CD14-positive monocyte (primary cell): Measurements from ENCODE around the gene THSD4. TPM values are rescaled to one million over a fixed set of nuclear protein-coding genes. Genes with fewer than 3 reads are reported as not detected.

ENCODE experiments used
- DNase-seq, 3 donors: peaks; one replicate each; pipeline ENCODE4 v3.0.0-alpha.2; 2011 to 2022
- H2AFZ ChIP-seq: 2 replicates; pipeline ENCODE4 v1.6.0; 2012; ENCODE audit warnings: mild to moderate bottlenecking, low read depth, low read length, inconsistent platforms; ENCODE audit not compliant: insufficient read depth, poor library complexity, severe bottlenecking
- H3K27ac ChIP-seq, 2 donors: 1 replicate in 1 of 2; 2 replicates in 1 of 2; pipeline ENCODE4 v1.5.1; 2012 to 2013; ENCODE audit warnings: low read length in 2 of 2, control low read depth in 1 of 2, inconsistent platforms in 1 of 2, low read depth in 1 of 2, mild to moderate bottlenecking in 1 of 2
- H3K27me3 ChIP-seq, 2 donors: one replicate each; pipeline versions ENCODE4 v1.6.0 to v1.6.1; 2011 to 2013; ENCODE audit warnings: low read length in 2 of 2; ENCODE audit not compliant: control insufficient read depth in 2 of 2, insufficient read depth in 2 of 2
- H3K36me3 ChIP-seq, 2 donors: replicated peaks in 1 of 2; 1 replicate in 1 of 2; 2 replicates in 1 of 2; pipeline versions ENCODE4 v1.5.1 to v1.6.1; 2012 to 2013; ENCODE audit warnings: low read length in 2 of 2, control low read depth in 1 of 2, inconsistent platforms in 1 of 2, mild to moderate bottlenecking in 1 of 2; ENCODE audit not compliant: insufficient read depth in 2 of 2, control insufficient read depth in 1 of 2
- H3K4me1 ChIP-seq, 2 donors: 1 replicate in 1 of 2; 2 replicates in 1 of 2; pipeline versions ENCODE4 v1.5.1 to v1.6.1; 2012 to 2013; ENCODE audit warnings: low read length in 2 of 2, control low read depth in 1 of 2, inconsistent platforms in 1 of 2, mild to moderate bottlenecking in 1 of 2, moderate library complexity in 1 of 2; ENCODE audit not compliant: insufficient read depth in 2 of 2, control insufficient read depth in 1 of 2
- H3K4me2 ChIP-seq: replicated peaks from 2 replicates; pipeline ENCODE3; 2012; ENCODE audit warnings: low read length, moderate library complexity, mild to moderate bottlenecking; ENCODE audit not compliant: poor library complexity, severe bottlenecking; ENCODE audit errors: extremely low read depth
- H3K4me3 ChIP-seq, 3 experiments: fragments of 200-600 bp in 1 of 3; sonication (generic) in 1 of 3; replicated peaks in 1 of 3; 1 replicate in 2 of 3; 2 replicates in 1 of 3; pipeline ENCODE4 v1.5.1; 2011 to 2013; ENCODE audit warnings: low read length in 3 of 3, mild to moderate bottlenecking in 3 of 3, control low read depth in 2 of 3, low read depth in 2 of 3, inconsistent platforms in 1 of 3, moderate library complexity in 1 of 3
- H3K79me2 ChIP-seq: 2 replicates; pipeline ENCODE4 v1.6.0; 2012; ENCODE audit warnings: mild to moderate bottlenecking, control low read depth, inconsistent platforms, low read length, moderate library complexity; ENCODE audit not compliant: insufficient read depth
- H3K9ac ChIP-seq: 2 replicates; pipeline ENCODE4 v1.6.0; 2017; ENCODE audit warnings: low read length, mild to moderate bottlenecking; ENCODE audit not compliant: insufficient read depth, poor library complexity, severe bottlenecking
- H3K9me3 ChIP-seq, 2 donors: replicated peaks in 1 of 2; 1 replicate in 1 of 2; 2 replicates in 1 of 2; pipeline versions ENCODE4 v1.5.1 to v1.6.1; 2012 to 2013; ENCODE audit warnings: low read length in 2 of 2, control low read depth in 1 of 2; ENCODE audit not compliant: control insufficient read depth in 1 of 2, insufficient read depth in 1 of 2
- H4K20me1 ChIP-seq: 2 replicates; pipeline ENCODE4 v1.6.0; 2012; ENCODE audit warnings: mild to moderate bottlenecking, low read length, control low read depth, moderate library complexity; ENCODE audit not compliant: insufficient read depth
- H3K27ac Mint-ChIP-seq, 7 donors: one replicate each; pipeline ENCODE4 v1.8.0; 2020; ENCODE audit warnings: mild to moderate bottlenecking in 7 of 7, mixed read lengths in 7 of 7, moderate library complexity in 6 of 7, inconsistent platforms in 2 of 7
- H3K27me3 Mint-ChIP-seq, 3 donors: one replicate each; pipeline ENCODE4 v1.8.0; 2021 to 2022; ENCODE audit warnings: low read depth in 3 of 3, mild to moderate bottlenecking in 3 of 3, mixed read lengths in 3 of 3, moderate library complexity in 3 of 3, inconsistent platforms in 1 of 3
- H3K36me3 Mint-ChIP-seq, 2 donors: one replicate each; pipeline ENCODE4 v1.8.0; 2020; ENCODE audit warnings: mixed read lengths in 2 of 2, inconsistent platforms in 1 of 2, mild to moderate bottlenecking in 1 of 2
- H3K4me1 Mint-ChIP-seq: one replicate; pipeline ENCODE4 v1.8.0; 2020; ENCODE audit warnings: mild to moderate bottlenecking, mixed read lengths
- H3K4me3 Mint-ChIP-seq, 2 donors: one replicate each; pipeline ENCODE4 v1.8.0; 2020; ENCODE audit warnings: mild to moderate bottlenecking in 2 of 2, mixed read lengths in 2 of 2, moderate library complexity in 1 of 2
- H3K9me3 Mint-ChIP-seq, 7 donors: one replicate each; pipeline ENCODE4 v1.8.0; 2020 to 2022; ENCODE audit warnings: mixed read lengths in 7 of 7, mild to moderate bottlenecking in 6 of 7, moderate library complexity in 6 of 7, inconsistent platforms in 2 of 7
- CTCF ChIP-seq: fragments of 200-600 bp; IDR thresholded peaks from one replicate; pipeline ENCODE4 v1.8.0; 2022; ENCODE audit warnings: antibody characterized with exemption, mild to moderate bottlenecking
- WGBS: methylation state at CpG from one replicate; pipeline ENCODE4 v1.1.5; 2013; ENCODE audit warnings: missing lambda C conversion rate; ENCODE audit not compliant: insufficient coverage; 5-methylcytosine and 5-hydroxymethylcytosine counted together
- intact Hi-C, 2 donors: fragments of 100-400 bp; cut with micrococcal nuclease; formaldehyde crosslinking; loops; one replicate each; pipeline versions ENCODE4 v1.15.0 to v1.15.1; 2023
- polyA plus RNA-seq, 3 donors: library from polyadenylated mRNA; depleted of rRNA in 1 of 3; unstranded in 2 of 3; stranded (reverse) in 1 of 3; fragments of 300-500 nt in 2 of 3; fragments of >200 nt in 1 of 3; fragmentation: Illumina TruSeq in 2 of 3; gene quantifications; 1 replicate in 2 of 3; 2 replicates in 1 of 3; pipeline ENCODE4 v1.2.3, GENCODE V29; 2012 to 2021

Gene THSD4
- polyA plus RNA-seq, 3 donors, result not detected

- H3K4me1 Mint-ChIP-seq, result no peaks in the 10 kb centered on the region
- H3K27ac Mint-ChIP-seq, result no peak overlapping the region
Measured at GRCh38 chr15:71302861-71303410, 187.7 kb downstream of the THSD4 start.

GRCh38 chr15:71303977-71304376 is 188.7 kb downstream of the THSD4 start:
- Mint-ChIP-seq H3K9me3 (peaks cover 0 to 14% (median 3%) of the 10 kb centered on the region in 7 donors), H3K27ac (no peak overlapping the region), H3K4me1 (no peaks in the 10 kb centered on the region), H3K36me3 (no peaks in the 10 kb centered on the region), H3K4me3 (no peak overlapping the region), H3K27me3 (peaks cover 3 to 9% (median 6%) of the 10 kb centered on the region in 3 donors)
- no peak overlapping the region for H3K9ac ChIP-seq
- TF ChIP-seq CTCF, result no peak
- no peaks in the 10 kb centered on the region for H3K9me3 ChIP-seq
- no peak overlapping the region for H3K4me3 ChIP-seq
- DNase-seq, result no peak
- no peaks in the 10 kb centered on the region for H3K36me3 ChIP-seq
- H3K79me2 ChIP-seq, result no peaks in the 10 kb centered on the region
- H4K20me1 ChIP-seq, result no peaks in the 10 kb centered on the region
- H3K27ac ChIP-seq, result no peak overlapping the region
- H3K4me1 ChIP-seq, result no peaks in the 10 kb centered on the region
- no peaks in the 10 kb centered on the region for H3K27me3 ChIP-seq
- no peak overlapping the region for H3K4me2 ChIP-seq
- 100% methylated on average over 2 of the region's 2 CpGs for WGBS
- no peak overlapping the region for H2AFZ ChIP-seq
- intact Hi-C loops, result no loop called here

More at GRCh38 chr15:71302861-71303410, 187.7 kb downstream of the THSD4 start:
- H3K36me3 Mint-ChIP-seq, result no peaks in the 10 kb centered on the region
- peaks cover 8 to 15% (median 9%) of the 10 kb centered on the region in 3 donors for H3K27me3 Mint-ChIP-seq
- Histone ChIP-seq H3K4me1 (no peaks in the 10 kb centered on the region), H3K27me3 (peaks cover 0 to 3% of the 10 kb centered on the region in 2 donors), H2AFZ (no peak overlapping the region), H4K20me1 (no peaks in the 10 kb centered on the region), H3K9ac (no peak overlapping the region), H3K79me2 (no peaks in the 10 kb centered on the region), H3K9me3 (no peaks in the 10 kb centered on the region), H3K27ac (no peak overlapping the region), H3K4me2 (no peak overlapping the region), H3K4me3 (no peak overlapping the region), H3K36me3 (no peaks in the 10 kb centered on the region)
- 100% methylated on average over 4 of the region's 6 CpGs for WGBS
- TF ChIP-seq CTCF, result no peak
- no peak for DNase-seq
- intact Hi-C loops, result no loop called here
- H3K4me3 Mint-ChIP-seq, result no peak overlapping the region
- H3K9me3 Mint-ChIP-seq, result peaks cover 0 to 11% (median 2%) of the 10 kb centered on the region in 7 donors
